CD4-positive, alpha-beta T cell (primary cell): ENCODE data around the gene HS3ST4. TPM values are rescaled to one million over a fixed set of nuclear protein-coding genes. Genes with fewer than 3 reads are reported as not detected.
"Not testable (repeated sequence)": the region's sequence is repeated elsewhere in the genome, so short reads cannot be mapped to it uniquely, and the experiment has no call there.

Experiments
- ATAC-seq: fragments of 200-7000 bp; cut with Tn5 transposase; one replicate; pipeline ENCODE4 v1.10.0; 2022; ENCODE audit warnings: mild to moderate bottlenecking; ENCODE audit not compliant: poor library complexity
- CTCF ChIA-PET: fragments of 350-600 bp; sonication (Branson Sonifier 250); formaldehyde crosslinking; loops from one replicate; lab custom pipeline; 2021; ENCODE audit warnings: antibody characterized with exemption, inconsistent platforms; lab: Charles Lee
- POLR2A ChIA-PET: fragments of 350-600 bp; sonication (Branson Sonifier 250); formaldehyde crosslinking; loops from one replicate; lab custom pipeline; 2021; ENCODE audit warnings: antibody characterized with exemption, inconsistent platforms; lab: Charles Lee
- DNase-seq, 14 experiments: peaks; one replicate each; pipeline ENCODE4 v3.0.0-alpha.2; 2013 to 2020; ENCODE audit warnings: mixed read lengths in 2 of 14
- H3K27ac ChIP-seq, 2 donors: one replicate each; pipeline versions ENCODE4 v1.5.1 to v1.7.0; 2013; ENCODE audit warnings: low read length in 2 of 2, low read depth in 1 of 2, mild to moderate bottlenecking in 1 of 2
- H3K27me3 ChIP-seq, 2 experiments: 1 replicate in 1 of 2; 2 replicates in 1 of 2; pipeline versions ENCODE4 v1.6.1 to v1.7.0; 2013; ENCODE audit warnings: low read length in 2 of 2, control low read depth in 1 of 2, mild to moderate bottlenecking in 1 of 2, moderate library complexity in 1 of 2; ENCODE audit not compliant: insufficient read depth in 2 of 2, control insufficient read depth in 1 of 2
- H3K36me3 ChIP-seq: one replicate; pipeline ENCODE4 v1.6.1; 2013; ENCODE audit warnings: low read length, control low read depth; ENCODE audit not compliant: insufficient read depth
- H3K4me1 ChIP-seq: one replicate; pipeline ENCODE4 v1.6.1; 2013; ENCODE audit warnings: low read length, control low read depth; ENCODE audit not compliant: insufficient read depth
- H3K4me3 ChIP-seq: one replicate; pipeline ENCODE4 v1.5.1; 2013; ENCODE audit warnings: mild to moderate bottlenecking, low read length, moderate library complexity
- H3K9me3 ChIP-seq, 2 experiments: 1 replicate in 1 of 2; 2 replicates in 1 of 2; pipeline versions ENCODE4 v1.6.1 to v1.7.0; 2013; ENCODE audit warnings: low read length in 2 of 2, mild to moderate bottlenecking in 2 of 2, control low read depth in 1 of 2, moderate library complexity in 1 of 2; ENCODE audit not compliant: control insufficient read depth in 1 of 2, insufficient read depth in 1 of 2
- H3K27ac Mint-ChIP-seq: one replicate; pipeline ENCODE4 v1.8.0; 2020; ENCODE audit warnings: mixed read lengths
- H3K27me3 Mint-ChIP-seq: one replicate; pipeline ENCODE4 v1.8.0; 2021; ENCODE audit warnings: mixed read lengths
- H3K36me3 Mint-ChIP-seq: one replicate; pipeline ENCODE4 v1.8.0; 2021; ENCODE audit warnings: low read depth, mixed read lengths
- H3K4me1 Mint-ChIP-seq: one replicate; pipeline ENCODE4 v1.8.0; 2021; ENCODE audit warnings: low read depth, mixed read lengths
- H3K4me3 Mint-ChIP-seq: one replicate; pipeline ENCODE4 v1.8.0; 2020; ENCODE audit warnings: mild to moderate bottlenecking, mixed read lengths
- H3K9me3 Mint-ChIP-seq: one replicate; pipeline ENCODE4 v1.8.0; 2020; ENCODE audit warnings: mixed read lengths
- CTCF ChIP-seq: fragments of 200-600 bp; IDR thresholded peaks from one replicate; pipeline ENCODE4 v1.8.0; 2022; ENCODE audit warnings: antibody characterized with exemption, mild to moderate bottlenecking
- intact Hi-C, 2 experiments: fragments of 100-400 bp; cut with DNase I in 1 of 2; cut with micrococcal nuclease in 1 of 2; formaldehyde crosslinking; loops; one replicate each; pipeline versions ENCODE4 v1.15.1 to v1.9.0; 2023 to 2025; cut with DNase I, micrococcal nuclease
- total RNA-seq, 174 experiments: library from RNA in 2 of 174; stranded (reverse) in 2 of 174; gene quantifications; one replicate each; pipeline ENCODE4 v1.2.3 and lab custom pipeline; 2021 to 2026

HS3ST4 gene
- total RNA-seq, 2 experiments from 2014 or later = not detected

GRCh38 chr16:25764466-25764865, 72.7 kb downstream of the HS3ST4 start:
- H3K4me1 Mint-ChIP-seq = no peaks in the 10 kb centered on the region
- DNase-seq (no peak), ATAC-seq (no peak)
- no peak for TF ChIP-seq CTCF
- H3K9me3 Mint-ChIP-seq = no peaks in the 10 kb centered on the region
- Histone ChIP-seq H3K27ac (no peak overlapping the region), H3K4me3 (no peak overlapping the region), H3K4me1 (no peaks in the 10 kb centered on the region), H3K9me3 (no peaks in the 10 kb centered on the region), H3K27me3 (no peaks in the 10 kb centered on the region), H3K36me3 (no peaks in the 10 kb centered on the region)
- no peak overlapping the region for H3K27ac Mint-ChIP-seq
- intact Hi-C loops = no loop called here
- ChIA-PET POLR2A (no interaction called here), CTCF (no interaction called here)
- no peaks in the 10 kb centered on the region for H3K27me3 Mint-ChIP-seq
- no peaks in the 10 kb centered on the region for H3K36me3 Mint-ChIP-seq
- H3K4me3 Mint-ChIP-seq = no peak overlapping the region

GRCh38 chr16:25771216-25771615, 79.5 kb downstream of the HS3ST4 start:
- no peaks in the 10 kb centered on the region for H3K9me3 ChIP-seq
- H3K4me3 Mint-ChIP-seq = no peak overlapping the region
- TF ChIP-seq CTCF = no peak
- H3K4me1 Mint-ChIP-seq = no peaks in the 10 kb centered on the region
- H3K27ac ChIP-seq = no peak overlapping the region
- intact Hi-C loops = no loop called here
- H3K27ac Mint-ChIP-seq = no peak overlapping the region
- no peak overlapping the region for H3K4me3 ChIP-seq
- CTCF ChIA-PET = no interaction called here
- no peaks in the 10 kb centered on the region for H3K36me3 ChIP-seq
- no peaks in the 10 kb centered on the region for H3K27me3 ChIP-seq
- H3K4me1 ChIP-seq = no peaks in the 10 kb centered on the region
- no peaks in the 10 kb centered on the region for H3K36me3 Mint-ChIP-seq
- POLR2A ChIA-PET = no interaction called here
- H3K9me3 Mint-ChIP-seq = no peaks in the 10 kb centered on the region
- H3K27me3 Mint-ChIP-seq = peaks cover 6% of the 10 kb centered on the region
- DNase-seq (no peak), ATAC-seq (no peak)

DNA sequence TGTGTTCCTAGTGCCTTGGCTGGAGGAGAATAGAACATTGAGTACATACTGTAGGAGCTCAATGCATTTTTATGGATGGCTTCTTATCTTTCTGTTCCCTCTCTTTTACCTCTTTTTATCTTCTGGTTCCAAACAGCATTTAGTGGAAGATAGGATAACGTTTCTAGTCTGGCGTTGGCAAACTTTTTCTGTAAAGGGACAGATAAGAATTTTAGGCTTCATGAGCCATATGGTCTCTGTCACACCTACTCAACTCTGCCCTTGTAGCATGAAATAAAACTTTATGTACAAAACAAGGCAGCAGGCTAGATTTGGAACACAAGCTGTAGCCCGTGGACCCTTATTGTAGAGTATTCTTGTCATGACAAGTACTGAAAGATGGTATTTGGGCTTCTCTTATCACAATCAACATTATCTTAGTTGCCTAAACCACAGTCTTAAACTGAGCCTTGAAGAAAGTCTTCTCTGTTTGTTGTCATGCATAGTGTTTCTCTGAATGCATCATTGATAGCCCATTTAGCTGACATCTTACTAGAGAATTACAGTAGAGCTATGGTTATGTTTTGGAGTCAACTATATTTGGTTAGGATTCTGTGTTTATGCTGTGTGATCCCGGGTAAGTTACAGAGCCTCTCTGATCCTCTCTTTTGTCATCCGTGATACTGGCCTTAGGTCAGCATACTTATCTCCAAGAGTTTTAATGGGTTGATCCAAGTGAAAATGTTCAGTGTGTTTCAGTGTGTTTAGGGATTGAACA, 80.2 kb downstream of the HS3ST4 start:
- no peak for ATAC-seq
- CTCF ChIA-PET = no interaction called here
- no peak overlapping the region for H3K4me3 ChIP-seq
- H3K27ac ChIP-seq = no peak overlapping the region
- intact Hi-C loops = no loop called here
- no peaks in the 10 kb centered on the region for H3K9me3 ChIP-seq
- no peaks in the 10 kb centered on the region for H3K27me3 ChIP-seq
- no peak for TF ChIP-seq CTCF
- H3K27me3 Mint-ChIP-seq = peaks cover 6% of the 10 kb centered on the region
- H3K4me1 ChIP-seq = no peaks in the 10 kb centered on the region
- DNase-seq = no peak
- H3K4me1 Mint-ChIP-seq = no peaks in the 10 kb centered on the region
- POLR2A ChIA-PET = no interaction called here
- H3K36me3 ChIP-seq = no peaks in the 10 kb centered on the region
- H3K36me3 Mint-ChIP-seq = no peaks in the 10 kb centered on the region
- H3K4me3 Mint-ChIP-seq = no peak overlapping the region
- H3K9me3 Mint-ChIP-seq = no peaks in the 10 kb centered on the region
- no peak overlapping the region for H3K27ac Mint-ChIP-seq

GRCh38 chr16:25776214-25776613, 84.5 kb downstream of the HS3ST4 start:
- H3K36me3 ChIP-seq, H3K36me3 Mint-ChIP-seq, POLR2A ChIA-PET, H3K9me3 Mint-ChIP-seq, ATAC-seq, intact Hi-C loops, H3K4me3 ChIP-seq, DNase-seq, CTCF ChIA-PET, H3K4me1 ChIP-seq, H3K4me3 Mint-ChIP-seq, H3K27ac ChIP-seq, H3K27ac Mint-ChIP-seq, H3K27me3 ChIP-seq, H3K9me3 ChIP-seq, H3K4me1 Mint-ChIP-seq: not testable (repeated sequence)
- peaks cover 15% of the 10 kb centered on the region for H3K27me3 Mint-ChIP-seq
